Endodermal cell (in vitro differentiated cells): Measurements from ENCODE around the gene CDH4. TPM values are rescaled to one million over a fixed set of nuclear protein-coding genes. Genes with fewer than 3 reads are reported as not detected.

ENCODE experiments used
- DNase-seq: peaks from one replicate; pipeline ENCODE4 v3.0.0-alpha.2; 2017
- H3K27ac ChIP-seq: 2 replicates; pipeline ENCODE4 v1.5.1; 2013; ENCODE audit warnings: mild to moderate bottlenecking, low read depth, low read length, moderate library complexity
- H3K27me3 ChIP-seq: 2 replicates; pipeline ENCODE4 v1.6.1; 2013; ENCODE audit warnings: mild to moderate bottlenecking, low read length, moderate library complexity; ENCODE audit not compliant: insufficient read depth, control insufficient read depth, poor library complexity, severe bottlenecking
- H3K36me3 ChIP-seq: 2 replicates; pipeline ENCODE4 v1.7.0; 2013; ENCODE audit warnings: mild to moderate bottlenecking, low read length, moderate library complexity; ENCODE audit not compliant: control insufficient read depth, insufficient read depth
- H3K4me1 ChIP-seq: one replicate; pipeline ENCODE4 v1.7.0; 2013; ENCODE audit warnings: low read length; ENCODE audit not compliant: control insufficient read depth, insufficient read depth
- H3K4me3 ChIP-seq: 2 replicates; pipeline ENCODE4 v1.5.1; 2013; ENCODE audit warnings: mild to moderate bottlenecking, low read length, moderate library complexity
- H3K9ac ChIP-seq: 2 replicates; pipeline ENCODE4 v1.6.1; 2013; ENCODE audit warnings: mild to moderate bottlenecking, low read length, moderate library complexity; ENCODE audit not compliant: poor library complexity, severe bottlenecking; ENCODE audit errors: extremely low read depth
- H3K9me3 ChIP-seq: 2 replicates; pipeline ENCODE4 v1.6.1; 2013; ENCODE audit warnings: mild to moderate bottlenecking, low read length, moderate library complexity; ENCODE audit not compliant: control insufficient read depth
- H3K27ac Mint-ChIP-seq: 2 replicates; pipeline ENCODE4 v1.8.0; 2020; ENCODE audit warnings: mixed read lengths
- H3K27me3 Mint-ChIP-seq: 2 replicates; pipeline ENCODE4 v1.8.0; 2021; ENCODE audit warnings: mild to moderate bottlenecking, mixed read lengths; ENCODE audit not compliant: insufficient read depth
- H3K36me3 Mint-ChIP-seq: 2 replicates; pipeline ENCODE4 v1.8.0; 2020; ENCODE audit warnings: low read depth, mixed read lengths
- H3K4me1 Mint-ChIP-seq: 2 replicates; pipeline ENCODE4 v1.8.0; 2020; ENCODE audit warnings: mixed read lengths
- H3K4me3 Mint-ChIP-seq: 2 replicates; pipeline ENCODE4 v1.8.0; 2020; ENCODE audit warnings: mild to moderate bottlenecking, moderate library complexity, mixed read lengths
- H3K9me3 Mint-ChIP-seq: 2 replicates; pipeline ENCODE4 v1.8.0; 2020; ENCODE audit warnings: mild to moderate bottlenecking, mixed read lengths
- CTCF ChIP-seq: fragments of 200-600 bp; sonication (generic); conservative IDR thresholded peaks from 2 replicates; pipeline ENCODE4 v1.5.0; 2021; ENCODE audit warnings: antibody characterized with exemption, mild to moderate bottlenecking
- WGBS, 2 experiments: methylation state at CpG; one replicate each; pipeline versions ENCODE4 v1.1.5 to v1.1.7; 2013; ENCODE audit warnings: missing lambda C conversion rate in 2 of 2, mixed read lengths in 1 of 2; ENCODE audit not compliant: insufficient coverage in 1 of 2, insufficient read length in 1 of 2; 5-methylcytosine and 5-hydroxymethylcytosine counted together
- total RNA-seq, 2 donors: library from RNA; stranded (reverse); fragmentation: NEBNext Ultra II Directional in 1 of 2; extraction: Animal tissue kit (Norgen Biotek cat#: 25700) in 1 of 2; gene quantifications; 2 replicates in 1 of 2; 3 replicates in 1 of 2; pipeline ENCODE4 v1.2.1, GENCODE V29; 2021

Gene CDH4
- total RNA-seq, 2 donors from 2014 or later, result 1.8 to 5.8 TPM

- no peaks in the 10 kb centered on the region for H3K27me3 ChIP-seq
- Mint-ChIP-seq H3K4me3 (no peak overlapping the region), H3K4me1 (peaks cover 54% of the 10 kb centered on the region), H3K27ac (no peak overlapping the region), H3K9me3 (no peaks in the 10 kb centered on the region), H3K36me3 (no peaks in the 10 kb centered on the region), H3K27me3 (no peaks in the 10 kb centered on the region)
- H3K27ac ChIP-seq, result peak overlapping the region; percentile 89
- 94% methylated on average over 7 of the region's 7 CpGs for WGBS, 2 experiments
- H3K9me3 ChIP-seq, result no peaks in the 10 kb centered on the region
- H3K36me3 ChIP-seq, result no peaks in the 10 kb centered on the region
- no peak overlapping the region for H3K9ac ChIP-seq
- no peak for TF ChIP-seq CTCF
- DNase-seq, result no peak
- no peak overlapping the region for H3K4me3 ChIP-seq
- H3K4me1 ChIP-seq, result peaks cover 21% of the 10 kb centered on the region
Measured at GRCh38 chr20:61439251-61439650, 187.2 kb downstream of the CDH4 start.

DNA sequence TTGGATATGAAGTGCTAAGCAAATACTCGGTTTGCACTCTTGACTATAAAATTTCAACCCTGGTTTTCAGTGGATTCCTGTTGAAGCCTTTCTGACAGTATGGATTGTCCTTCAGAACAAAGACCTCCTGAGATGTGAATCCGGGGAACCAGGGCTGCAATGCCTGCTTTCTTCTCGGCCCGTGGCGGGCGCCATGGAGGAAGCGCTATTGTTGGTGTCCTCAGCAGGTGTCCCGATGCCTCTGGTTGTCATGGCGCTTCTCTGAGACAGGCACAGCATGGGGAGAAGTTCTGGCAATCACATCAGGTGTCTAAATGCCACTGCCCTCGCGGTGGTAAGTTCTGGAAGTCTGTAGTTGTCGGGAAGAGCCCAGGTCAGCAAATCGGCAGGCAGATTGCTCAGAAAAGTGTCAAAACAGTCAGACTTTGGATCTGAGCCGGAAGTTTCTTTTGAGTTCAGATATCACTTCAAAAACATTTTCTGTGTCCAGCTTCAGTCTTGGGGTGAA, 188.5 kb downstream of the CDH4 start:
- Histone ChIP-seq H3K4me3 (no peak overlapping the region), H3K27me3 (no peaks in the 10 kb centered on the region), H3K36me3 (no peaks in the 10 kb centered on the region), H3K4me1 (peaks cover 18% of the 10 kb centered on the region), H3K9me3 (no peaks in the 10 kb centered on the region), H3K27ac (peak overlapping the region; percentile 89), H3K9ac (no peak overlapping the region)
- TF ChIP-seq CTCF, result no peak
- Mint-ChIP-seq H3K4me1 (peaks cover 45% of the 10 kb centered on the region), H3K9me3 (no peaks in the 10 kb centered on the region), H3K27me3 (no peaks in the 10 kb centered on the region), H3K4me3 (no peak overlapping the region), H3K36me3 (no peaks in the 10 kb centered on the region), H3K27ac (no peak overlapping the region)
- DNase-seq, result peak; percentile 67
- WGBS, 2 experiments, result 73 to 79% methylated on average over 4 to 14 of the region's 14 CpGs

DNA sequence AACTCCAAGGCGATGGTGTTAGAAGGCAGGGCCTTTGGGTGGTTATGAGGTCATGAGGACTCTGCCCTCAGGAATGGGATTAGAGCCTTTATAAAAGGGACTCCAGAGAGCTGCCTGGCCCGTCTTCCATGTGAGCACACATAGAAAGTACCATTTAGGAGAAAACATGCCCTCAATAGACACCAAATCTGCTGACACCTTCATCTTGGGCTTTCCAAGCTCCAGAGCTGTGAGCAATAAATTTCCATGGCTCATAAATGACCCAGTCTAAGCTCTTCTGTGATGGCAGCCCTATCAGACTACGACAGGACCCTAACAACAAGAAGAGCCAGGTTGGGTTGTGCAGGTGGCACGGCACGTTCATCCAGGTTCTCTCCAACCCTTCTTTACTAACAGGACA, 189.5 kb downstream of the CDH4 start:
- Histone ChIP-seq H3K36me3 (no peaks in the 10 kb centered on the region), H3K9ac (no peak overlapping the region), H3K4me3 (no peak overlapping the region), H3K9me3 (no peaks in the 10 kb centered on the region), H3K27me3 (no peaks in the 10 kb centered on the region), H3K27ac (peak overlapping the region; percentile 89), H3K4me1 (peaks cover 18% of the 10 kb centered on the region)
- Mint-ChIP-seq H3K9me3 (no peaks in the 10 kb centered on the region), H3K27me3 (no peaks in the 10 kb centered on the region), H3K4me3 (no peak overlapping the region), H3K4me1 (peaks cover 40% of the 10 kb centered on the region), H3K27ac (no peak overlapping the region), H3K36me3 (no peaks in the 10 kb centered on the region)
- 94 to 100% methylated on average over 5 of the region's 5 CpGs for WGBS, 2 experiments
- no peak for TF ChIP-seq CTCF
- DNase-seq, result no peak
